Measurements from ENCODE around the gene SLC7A5. TPM values are rescaled to one million over a fixed set of nuclear protein-coding genes. Genes with fewer than 3 reads are reported as not detected.
A peak's percentile ranks its signal among the peaks of the same experiment; 100 is the strongest.

SLC7A5 gene
- total RNA-seq, 2 donors from 2014 or later, result 374 to 588 TPM

DNA sequence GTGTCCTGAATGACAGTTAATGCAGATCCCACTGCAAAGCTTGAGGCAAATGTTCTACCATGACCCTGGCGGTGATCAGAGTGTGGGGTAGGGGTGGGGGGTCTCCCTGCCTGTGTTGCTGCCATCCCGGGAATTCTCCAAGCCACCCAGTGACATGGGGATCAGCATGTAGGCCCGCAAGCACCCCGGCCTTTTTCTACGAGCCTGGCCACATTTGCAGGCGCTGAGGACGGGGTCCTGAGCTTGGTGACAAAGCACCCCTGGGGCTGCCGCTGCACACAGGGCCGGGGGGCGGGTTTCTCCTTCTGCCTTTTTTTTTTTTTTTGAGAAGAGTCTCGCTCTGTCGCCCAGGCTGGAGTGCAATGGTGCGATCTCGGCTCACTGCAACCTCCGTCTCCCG lies 35.8 kb downstream of the SLC7A5 start:
- peaks cover 3% of the 10 kb centered on the region for H3K4me1 ChIP-seq (ENCODE audit: control insufficient read depth, insufficient read depth, low read length)
- 94% methylated on average over 6 to 16 of the region's 16 CpGs for WGBS, 2 experiments (ENCODE audit: insufficient coverage in 1 of 2, insufficient read length in 1 of 2)

DNA sequence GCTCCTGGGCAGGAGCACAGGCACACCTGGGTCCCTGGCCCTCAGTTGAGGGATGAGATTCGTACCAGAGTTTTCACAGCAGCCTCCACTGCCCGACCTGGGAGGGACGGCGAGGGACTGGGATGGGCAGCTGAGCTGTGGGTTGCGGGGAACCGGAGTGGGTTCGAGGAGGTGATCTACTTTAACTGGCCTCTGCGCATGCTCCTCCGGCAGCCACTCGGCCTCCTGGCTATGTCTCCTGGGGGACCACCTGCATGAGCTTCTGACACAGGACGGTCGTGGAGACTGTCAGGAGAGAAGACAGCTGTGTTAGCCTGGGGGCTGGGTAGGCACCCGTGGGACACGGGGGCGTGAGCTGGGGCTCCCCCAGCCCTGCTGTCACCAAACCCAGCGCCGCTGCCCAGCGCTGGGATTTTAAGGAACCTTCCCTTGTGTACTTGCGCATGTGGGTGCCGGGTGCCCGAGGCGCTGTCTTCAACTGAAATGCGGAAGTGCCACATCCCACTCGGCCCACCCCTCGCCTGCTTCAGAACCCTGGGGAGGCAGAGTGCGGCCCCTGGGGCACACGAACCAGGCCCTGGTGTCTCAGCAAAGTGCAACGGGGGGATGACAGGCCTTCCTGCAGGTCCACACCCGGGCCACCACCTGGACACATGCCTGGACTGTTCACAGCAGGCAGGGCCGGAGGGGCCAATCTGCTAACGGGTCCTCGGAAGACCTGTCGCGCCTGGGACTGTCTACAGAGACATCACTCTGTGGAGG lies 36.4 kb downstream of the SLC7A5 start:
- H3K4me1 ChIP-seq (ENCODE audit: control insufficient read depth, insufficient read depth, low read length), result peaks cover 3% of the 10 kb centered on the region

More for the DNA sequence above, 35.8 kb downstream of the SLC7A5 start:
- no peak overlapping the region for H3K27ac ChIP-seq (ENCODE audit: low read depth, low read length)
- peaks cover 93% of the 10 kb centered on the region for H3K36me3 ChIP-seq (ENCODE audit: control insufficient read depth, insufficient read depth, low read length)
- H3K9ac ChIP-seq (ENCODE audit: extremely low read depth, low read length, poor library complexity, severe bottlenecking), result no peak overlapping the region
- H3K4me3 ChIP-seq (ENCODE audit: low read length), result no peak overlapping the region
- Mint-ChIP-seq H3K9me3 (no peaks in the 10 kb centered on the region), H3K27me3 (ENCODE audit: insufficient read depth) (no peaks in the 10 kb centered on the region), H3K27ac (no peak overlapping the region), H3K4me3 (no peak overlapping the region), H3K4me1 (peaks cover 16% of the 10 kb centered on the region), H3K36me3 (ENCODE audit: low read depth) (peaks cover 42% of the 10 kb centered on the region)
- no peak for DNase-seq
- TF ChIP-seq, protein P1, sequence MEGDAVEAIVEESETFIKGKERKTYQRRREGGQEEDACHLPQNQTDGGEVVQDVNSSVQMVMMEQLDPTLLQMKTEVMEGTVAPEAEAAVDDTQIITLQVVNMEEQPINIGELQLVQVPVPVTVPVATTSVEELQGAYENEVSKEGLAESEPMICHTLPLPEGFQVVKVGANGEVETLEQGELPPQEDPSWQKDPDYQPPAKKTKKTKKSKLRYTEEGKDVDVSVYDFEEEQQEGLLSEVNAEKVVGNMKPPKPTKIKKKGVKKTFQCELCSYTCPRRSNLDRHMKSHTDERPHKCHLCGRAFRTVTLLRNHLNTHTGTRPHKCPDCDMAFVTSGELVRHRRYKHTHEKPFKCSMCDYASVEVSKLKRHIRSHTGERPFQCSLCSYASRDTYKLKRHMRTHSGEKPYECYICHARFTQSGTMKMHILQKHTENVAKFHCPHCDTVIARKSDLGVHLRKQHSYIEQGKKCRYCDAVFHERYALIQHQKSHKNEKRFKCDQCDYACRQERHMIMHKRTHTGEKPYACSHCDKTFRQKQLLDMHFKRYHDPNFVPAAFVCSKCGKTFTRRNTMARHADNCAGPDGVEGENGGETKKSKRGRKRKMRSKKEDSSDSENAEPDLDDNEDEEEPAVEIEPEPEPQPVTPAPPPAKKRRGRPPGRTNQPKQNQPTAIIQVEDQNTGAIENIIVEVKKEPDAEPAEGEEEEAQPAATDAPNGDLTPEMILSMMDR (conservative IDR thresholded peaks at IDR 0.05), result no peak
- no peaks in the 10 kb centered on the region for H3K9me3 ChIP-seq (ENCODE audit: control insufficient read depth, low read length)
- no peaks in the 10 kb centered on the region for H3K27me3 ChIP-seq (ENCODE audit: control insufficient read depth, insufficient read depth, low read length, poor library complexity, severe bottlenecking)

DNA sequence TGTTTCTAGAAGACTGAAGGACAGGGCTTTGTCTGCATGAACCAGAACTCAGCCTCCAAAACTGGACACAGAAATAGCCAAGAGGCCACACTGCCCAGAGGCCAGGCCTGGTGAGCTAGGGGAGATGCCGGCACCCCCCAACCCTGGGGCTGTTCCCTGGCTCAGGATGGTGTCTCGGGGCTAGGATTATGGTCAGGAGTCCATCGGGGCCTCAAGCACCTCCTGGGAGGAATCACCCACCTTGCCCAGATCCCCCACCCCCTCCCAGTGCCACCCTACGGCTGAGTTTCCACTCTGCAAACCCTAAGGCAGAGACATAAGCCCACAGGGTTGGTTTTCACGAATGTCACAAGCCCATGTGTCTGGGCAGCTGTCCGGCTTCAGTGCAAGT lies 37.2 kb downstream of the SLC7A5 start:
- Histone ChIP-seq H3K27me3 (ENCODE audit: control insufficient read depth, insufficient read depth, low read length, poor library complexity, severe bottlenecking) (no peaks in the 10 kb centered on the region), H3K27ac (ENCODE audit: low read depth, low read length) (no peak overlapping the region), H3K4me1 (ENCODE audit: control insufficient read depth, insufficient read depth, low read length) (peaks cover 3% of the 10 kb centered on the region), H3K9me3 (ENCODE audit: control insufficient read depth, low read length) (no peaks in the 10 kb centered on the region), H3K9ac (ENCODE audit: extremely low read depth, low read length, poor library complexity, severe bottlenecking) (no peak overlapping the region), H3K4me3 (ENCODE audit: low read length) (no peak overlapping the region), H3K36me3 (ENCODE audit: control insufficient read depth, insufficient read depth, low read length) (peaks cover 79% of the 10 kb centered on the region)
- H3K9me3 Mint-ChIP-seq, result no peaks in the 10 kb centered on the region
- peak overlapping the region; percentile 10 for H3K27ac Mint-ChIP-seq
- H3K36me3 Mint-ChIP-seq (ENCODE audit: low read depth), result peaks cover 33% of the 10 kb centered on the region
- H3K4me1 Mint-ChIP-seq, result peaks cover 18% of the 10 kb centered on the region
- H3K4me3 Mint-ChIP-seq, result no peak overlapping the region
- TF ChIP-seq, protein P1 (conservative IDR thresholded peaks at IDR 0.05), result no peak
- no peaks in the 10 kb centered on the region for H3K27me3 Mint-ChIP-seq (ENCODE audit: insufficient read depth)
- DNase-seq, result no peak
- 94 to 100% methylated on average over 4 to 6 of the region's 6 CpGs for WGBS, 2 experiments (ENCODE audit: insufficient coverage in 1 of 2, insufficient read length in 1 of 2)

More for the DNA sequence above, 36.4 kb downstream of the SLC7A5 start:
- Histone ChIP-seq H3K4me3 (ENCODE audit: low read length) (no peak overlapping the region), H3K27me3 (ENCODE audit: control insufficient read depth, insufficient read depth, low read length, poor library complexity, severe bottlenecking) (no peaks in the 10 kb centered on the region), H3K36me3 (ENCODE audit: control insufficient read depth, insufficient read depth, low read length) (peaks cover 86% of the 10 kb centered on the region), H3K9ac (ENCODE audit: extremely low read depth, low read length, poor library complexity, severe bottlenecking) (no peak overlapping the region), H3K9me3 (ENCODE audit: control insufficient read depth, low read length) (no peaks in the 10 kb centered on the region), H3K27ac (ENCODE audit: low read depth, low read length) (no peak overlapping the region)
- Mint-ChIP-seq H3K36me3 (ENCODE audit: low read depth) (peaks cover 37% of the 10 kb centered on the region), H3K9me3 (no peaks in the 10 kb centered on the region), H3K4me3 (no peak overlapping the region), H3K4me1 (peaks cover 16% of the 10 kb centered on the region), H3K27me3 (ENCODE audit: insufficient read depth) (no peaks in the 10 kb centered on the region), H3K27ac (no peak overlapping the region)
- 96 to 99% methylated on average over 17 to 34 of the region's 34 CpGs for WGBS, 2 experiments (ENCODE audit: insufficient coverage in 1 of 2, insufficient read length in 1 of 2)
- TF ChIP-seq, protein P1 (conservative IDR thresholded peaks at IDR 0.05), result no peak
- no peak for DNase-seq
